A172 (cell line): ENCODE measurements around the gene RALBP1. TPM values are rescaled to one million over a fixed set of nuclear protein-coding genes. Genes with fewer than 3 reads are reported as not detected.
A peak's percentile ranks its signal among the peaks of the same experiment; 100 is the strongest.
"Not testable (repeated sequence)": the region's sequence is repeated elsewhere in the genome, so short reads cannot be mapped to it uniquely, and the experiment has no call there.

Experiments
- DNase-seq: peaks from one replicate; pipeline ENCODE4 v3.0.0-alpha.2; 2015; ENCODE audit warnings: low spot score
- total RNA-seq: library from RNA; depleted of rRNA; stranded (reverse); fragments of >200 nt; shearing (Covaris generic); gene quantifications from 2 replicates; pipeline ENCODE4 v1.2.3, GENCODE V29; 2014

RALBP1 gene
- total RNA-seq, 1 experiment from 2014 or later: 79.5 TPM

GRCh38 chr18:9454061-9454703 lies 21.1 kb upstream of the RALBP1 start:
- no peak for DNase-seq

- DNase-seq: no peak
Measured at GRCh38 chr18:9455718-9456511, 19.4 kb upstream of the RALBP1 start.

GRCh38 chr18:9466127-9466526 lies 9.2 kb upstream of the RALBP1 start:
- no peak for DNase-seq

GRCh38 chr18:9466846-9467245 lies 8.5 kb upstream of the RALBP1 start:
- no peak for DNase-seq

GRCh38 chr18:9468998-9469397 lies 6.3 kb upstream of the RALBP1 start:
- no peak for DNase-seq

- DNase-seq: peak; percentile 35
Measured at GRCh38 chr18:9469685-9470084, 5.6 kb upstream of the RALBP1 start.

- peak; percentile 78 for DNase-seq
Measured at GRCh38 chr18:9474108-9474982, 968 bp upstream of the RALBP1 start.

- DNase-seq: peak; percentile 40
Measured at GRCh38 chr18:9475643-9476591, 604 bp downstream of the RALBP1 start.

- DNase-seq: not testable (repeated sequence)
Measured at GRCh38 chr18:9476949-9477348, 1.6 kb downstream of the RALBP1 start.

GRCh38 chr18:9477509-9477908 lies 2.2 kb downstream of the RALBP1 start:
- DNase-seq: no peak

- no peak for DNase-seq
Measured at GRCh38 chr18:9478545-9478944, 3.2 kb downstream of the RALBP1 start.

GRCh38 chr18:9482790-9483189 lies 7.5 kb downstream of the RALBP1 start:
- no peak for DNase-seq

GRCh38 chr18:9483526-9483925 lies 8.2 kb downstream of the RALBP1 start:
- no peak for DNase-seq

GRCh38 chr18:9484856-9485255 lies 9.5 kb downstream of the RALBP1 start:
- not testable (repeated sequence) for DNase-seq

- DNase-seq: no peak
Measured at GRCh38 chr18:9488538-9488937, 13.2 kb downstream of the RALBP1 start.

GRCh38 chr18:9494778-9495331 lies 19.5 kb downstream of the RALBP1 start:
- DNase-seq: peak; percentile 88

- DNase-seq: no peak
Measured at GRCh38 chr18:9495465-9495864, 20.2 kb downstream of the RALBP1 start.

- no peak for DNase-seq
Measured at GRCh38 chr18:9495916-9496705, 20.8 kb downstream of the RALBP1 start.

- DNase-seq: no peak
Measured at GRCh38 chr18:9506046-9506792, 30.9 kb downstream of the RALBP1 start.
